ENCODE results near the gene INO80B.
A peak's percentile ranks its signal among the peaks of the same experiment; 100 is the strongest.
"Not testable (repeated sequence)": the region's sequence is repeated elsewhere in the genome, so short reads cannot be mapped to it uniquely, and the experiment has no call there.

The INO80B gene

GRCh38 chr2:74447230-74447999, 7.5 kb upstream of the INO80B start:
- H3K4me3 ChIP-seq (ENCODE audit: low read length) = no peak overlapping the region
- H3K4me1 ChIP-seq (ENCODE audit: insufficient read depth, low read length) = no peaks in the 10 kb centered on the region
- H3K36me3 ChIP-seq (ENCODE audit: insufficient read depth, low read length) = no peaks in the 10 kb centered on the region
- H3K27me3 ChIP-seq (ENCODE audit: insufficient read depth, low read length) = peaks cover 8% of the 10 kb centered on the region
- no peak overlapping the region for H2AFZ ChIP-seq (ENCODE audit: low read depth, low read length)
- H3K9me3 ChIP-seq (ENCODE audit: low read length) = no peaks in the 10 kb centered on the region

DNA sequence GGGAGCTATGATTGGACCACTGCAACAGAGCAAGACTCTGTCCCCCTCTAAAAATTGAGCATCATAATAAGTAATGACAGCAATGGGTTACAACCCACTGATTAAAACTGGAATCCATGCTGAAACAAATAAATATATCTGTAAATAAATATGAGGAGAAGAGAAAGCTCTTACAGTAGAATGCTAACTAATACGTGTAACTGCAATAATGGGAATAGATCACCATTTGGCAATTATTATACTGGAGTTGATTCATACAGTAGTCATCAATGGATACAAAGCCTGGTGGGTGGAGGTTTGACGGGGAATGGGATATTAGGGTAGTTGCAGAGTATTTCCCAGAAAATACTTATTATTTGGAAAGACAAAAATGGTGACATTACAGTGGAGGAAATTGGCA, 6.1 kb upstream of the INO80B start:
- no peaks in the 10 kb centered on the region for H3K9me3 ChIP-seq (ENCODE audit: low read length)
- no peak overlapping the region for H2AFZ ChIP-seq (ENCODE audit: low read depth, low read length)
- no peaks in the 10 kb centered on the region for H3K36me3 ChIP-seq (ENCODE audit: insufficient read depth, low read length)
- H3K4me3 ChIP-seq (ENCODE audit: low read length) = no peak overlapping the region
- H3K27me3 ChIP-seq (ENCODE audit: insufficient read depth, low read length) = peaks cover 8% of the 10 kb centered on the region
- H3K4me1 ChIP-seq (ENCODE audit: insufficient read depth, low read length) = no peaks in the 10 kb centered on the region

DNA sequence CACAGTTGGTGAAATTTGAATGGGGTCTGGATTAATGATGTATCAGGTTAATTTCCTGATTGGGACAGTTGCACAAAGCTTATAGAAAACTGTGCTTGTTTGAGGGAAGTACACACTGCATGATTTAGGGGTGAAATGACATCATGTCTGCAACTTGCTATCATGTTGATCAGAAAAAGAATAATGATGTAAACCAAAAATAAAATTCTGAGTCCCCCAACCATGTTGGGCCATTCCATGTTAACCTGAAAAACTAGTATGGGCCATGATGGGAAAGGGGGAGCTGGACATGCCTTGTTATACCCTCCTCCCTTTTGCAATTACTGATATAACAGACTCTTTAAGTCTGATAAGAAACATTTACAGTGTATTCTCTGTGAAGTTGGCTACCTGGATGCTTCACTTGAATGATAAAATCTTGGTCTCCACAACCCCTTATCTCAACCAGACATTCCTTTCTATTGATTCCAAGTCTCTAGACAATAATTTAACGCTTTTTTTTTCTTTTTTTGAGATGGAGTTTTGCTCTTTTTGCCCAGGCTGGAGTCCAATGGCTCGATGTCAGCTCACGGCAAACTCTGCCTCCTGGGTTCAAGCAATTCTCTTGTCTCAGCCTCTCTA, 4.2 kb upstream of the INO80B start:
- H3K4me3 ChIP-seq (ENCODE audit: low read length) = no peak overlapping the region
- H3K27me3 ChIP-seq (ENCODE audit: insufficient read depth, low read length) = peaks cover 8% of the 10 kb centered on the region
- H3K36me3 ChIP-seq (ENCODE audit: insufficient read depth, low read length) = no peaks in the 10 kb centered on the region

GRCh38 chr2:74457129-74457548, 2.3 kb downstream of the INO80B start:
- peaks cover 20% of the 10 kb centered on the region for H3K36me3 ChIP-seq (ENCODE audit: insufficient read depth, low read length)
- H3K27me3 ChIP-seq (ENCODE audit: insufficient read depth, low read length) = no peaks in the 10 kb centered on the region
- peak overlapping the region; percentile 84 for H3K4me3 ChIP-seq (ENCODE audit: low read length)
- H2AFZ ChIP-seq (ENCODE audit: low read depth, low read length) = peak overlapping the region; percentile 70
- no peaks in the 10 kb centered on the region for H3K9me3 ChIP-seq (ENCODE audit: low read length)
- H3K4me1 ChIP-seq (ENCODE audit: insufficient read depth, low read length) = peaks cover 33% of the 10 kb centered on the region

More for the DNA sequence above, 4.2 kb upstream of the INO80B start:
- H3K4me1 ChIP-seq (ENCODE audit: insufficient read depth, low read length) = peaks cover 5% of the 10 kb centered on the region
- H3K9me3 ChIP-seq (ENCODE audit: low read length) = no peaks in the 10 kb centered on the region
- no peak overlapping the region for H2AFZ ChIP-seq (ENCODE audit: low read depth, low read length)

DNA sequence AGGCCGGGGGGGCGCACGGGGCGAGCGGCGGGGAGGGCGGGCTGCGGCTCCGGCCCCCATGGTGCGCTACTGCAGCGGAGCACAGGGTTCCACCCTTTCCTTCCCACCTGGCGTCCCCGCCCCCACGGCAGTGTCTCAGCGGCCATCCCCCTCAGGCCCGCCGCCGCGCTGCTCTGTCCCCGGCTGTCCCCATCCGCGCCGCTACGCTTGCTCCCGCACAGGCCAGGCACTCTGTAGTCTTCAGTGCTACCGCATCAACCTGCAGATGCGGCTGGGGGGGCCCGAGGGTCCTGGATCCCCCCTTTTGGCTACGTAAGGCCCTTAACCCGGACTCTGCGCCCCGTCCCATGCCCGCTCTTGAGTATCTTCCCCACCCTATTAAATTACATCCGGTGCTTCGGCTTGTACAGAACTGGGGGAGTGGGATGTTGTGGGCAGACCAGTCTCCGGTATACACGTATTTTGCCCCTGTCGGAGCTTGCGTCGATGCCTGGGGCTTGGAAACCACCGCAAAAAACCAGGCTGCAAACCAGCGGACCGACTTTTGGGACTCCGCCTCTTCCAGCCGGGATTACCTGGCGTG, 2.8 kb downstream of the INO80B start:
- Histone ChIP-seq H3K4me1 (ENCODE audit: insufficient read depth, low read length) (peaks cover 33% of the 10 kb centered on the region), H3K27me3 (ENCODE audit: insufficient read depth, low read length) (no peaks in the 10 kb centered on the region), H3K9me3 (ENCODE audit: low read length) (no peaks in the 10 kb centered on the region), H3K4me3 (ENCODE audit: low read length) (peak overlapping the region; percentile 84), H2AFZ (ENCODE audit: low read depth, low read length) (peak overlapping the region; percentile 70), H3K36me3 (ENCODE audit: insufficient read depth, low read length) (peaks cover 25% of the 10 kb centered on the region)

DNA sequence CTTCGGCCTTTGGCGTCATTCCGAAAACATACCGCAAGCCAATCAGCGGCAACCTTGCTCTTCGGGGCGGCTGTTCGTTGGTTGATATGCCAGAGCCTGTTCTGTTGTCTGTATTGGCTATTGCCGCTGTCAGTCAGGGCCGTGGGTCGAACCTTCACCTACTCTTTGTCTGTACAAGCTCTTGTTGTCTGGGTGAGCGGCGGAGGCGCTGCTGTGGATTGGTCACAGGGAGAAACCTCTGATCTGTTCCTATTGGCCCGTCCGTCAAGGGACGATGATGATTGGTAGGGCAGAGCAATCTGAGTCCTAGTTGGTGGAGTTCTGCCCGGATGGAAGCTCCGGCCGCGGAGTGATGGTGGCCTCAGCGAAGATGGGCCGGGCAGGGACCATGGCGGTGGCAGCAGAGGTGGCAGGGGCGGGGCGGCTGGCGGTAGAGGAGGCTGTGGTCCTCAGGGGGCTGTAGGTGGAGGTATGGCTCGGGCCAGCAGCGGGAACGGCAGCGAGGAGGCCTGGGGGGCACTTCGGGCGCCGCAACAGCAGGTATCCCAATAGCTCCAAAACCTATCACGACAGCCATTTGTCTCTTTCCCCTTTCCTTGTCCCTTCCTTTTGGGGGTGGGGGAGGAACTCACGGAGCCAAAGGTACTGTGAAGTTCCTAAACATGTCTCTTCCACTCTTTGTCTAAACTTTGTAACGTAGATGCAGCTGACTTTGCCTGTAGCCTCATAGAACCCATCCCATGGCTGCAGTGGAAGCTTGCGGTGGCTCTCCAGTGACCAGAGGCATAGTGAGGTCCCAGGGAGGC, 3.4 kb downstream of the INO80B start, which contains the start of gene WBP1:
TSS of gene WBP1 (plus strand) at position 307 of the 806 bp plus-strand sequence. CDS start at position 472, 165 bp downstream.
- Histone ChIP-seq H3K36me3 (ENCODE audit: insufficient read depth, low read length) (peaks cover 29% of the 10 kb centered on the region), H3K4me3 (ENCODE audit: low read length) (peak within 1 kb of the TSS; percentile 84), H2AFZ (ENCODE audit: low read depth, low read length) (peak within 1 kb of the TSS; percentile 70), H3K9me3 (ENCODE audit: low read length) (no peaks in the 10 kb centered on the region), H3K27me3 (ENCODE audit: insufficient read depth, low read length) (no peaks in the 10 kb centered on the region), H3K4me1 (ENCODE audit: insufficient read depth, low read length) (peaks cover 33% of the 10 kb centered on the region)

- peak overlapping the region; percentile 84 for H3K4me3 ChIP-seq (ENCODE audit: low read length)
- H2AFZ ChIP-seq (ENCODE audit: low read depth, low read length) = no peak overlapping the region
- H3K4me1 ChIP-seq (ENCODE audit: insufficient read depth, low read length) = peaks cover 34% of the 10 kb centered on the region
- H3K27me3 ChIP-seq (ENCODE audit: insufficient read depth, low read length) = no peaks in the 10 kb centered on the region
- no peaks in the 10 kb centered on the region for H3K9me3 ChIP-seq (ENCODE audit: low read length)
- peaks cover 29% of the 10 kb centered on the region for H3K36me3 ChIP-seq (ENCODE audit: insufficient read depth, low read length)
Measured at GRCh38 chr2:74458938-74459363, 4.1 kb downstream of the INO80B start.

- H3K36me3 ChIP-seq (ENCODE audit: insufficient read depth, low read length) = peaks cover 29% of the 10 kb centered on the region
- H3K4me3 ChIP-seq (ENCODE audit: low read length) = peak overlapping the region; percentile 84
- H3K4me1 ChIP-seq (ENCODE audit: insufficient read depth, low read length) = peaks cover 40% of the 10 kb centered on the region
- not testable (repeated sequence) for H3K9me3 ChIP-seq (ENCODE audit: low read length); H3K27me3 ChIP-seq (ENCODE audit: insufficient read depth, low read length); H2AFZ ChIP-seq (ENCODE audit: low read depth, low read length)
Measured at GRCh38 chr2:74459503-74460118, 4.7 kb downstream of the INO80B start.

DNA sequence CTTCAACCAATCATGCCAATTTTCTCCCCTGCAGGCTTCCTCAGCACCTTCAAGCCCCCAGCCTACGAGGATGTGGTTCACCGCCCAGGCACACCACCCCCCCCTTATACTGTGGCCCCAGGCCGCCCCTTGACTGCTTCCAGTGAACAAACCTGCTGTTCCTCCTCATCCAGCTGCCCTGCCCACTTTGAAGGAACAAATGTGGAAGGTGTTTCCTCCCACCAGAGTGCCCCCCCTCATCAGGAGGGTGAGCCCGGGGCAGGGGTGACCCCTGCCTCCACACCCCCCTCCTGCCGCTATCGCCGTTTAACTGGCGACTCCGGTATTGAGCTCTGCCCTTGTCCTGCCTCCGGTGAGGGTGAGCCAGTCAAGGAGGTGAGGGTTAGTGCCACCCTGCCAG, 5.3 kb downstream of the INO80B start:
- not testable (repeated sequence) for H3K9me3 ChIP-seq (ENCODE audit: low read length); H3K4me3 ChIP-seq (ENCODE audit: low read length); H3K27me3 ChIP-seq (ENCODE audit: insufficient read depth, low read length); H2AFZ ChIP-seq (ENCODE audit: low read depth, low read length)
- Histone ChIP-seq H3K36me3 (ENCODE audit: insufficient read depth, low read length) (peaks cover 29% of the 10 kb centered on the region), H3K4me1 (ENCODE audit: insufficient read depth, low read length) (peaks cover 40% of the 10 kb centered on the region)

GRCh38 chr2:74461187-74462053, 6.5 kb downstream of the INO80B start:
- no peaks in the 10 kb centered on the region for H3K27me3 ChIP-seq (ENCODE audit: insufficient read depth, low read length)
- H3K4me1 ChIP-seq (ENCODE audit: insufficient read depth, low read length) = peaks cover 28% of the 10 kb centered on the region
- H3K36me3 ChIP-seq (ENCODE audit: insufficient read depth, low read length) = peaks cover 29% of the 10 kb centered on the region
- H3K9me3 ChIP-seq (ENCODE audit: low read length) = no peaks in the 10 kb centered on the region
- H3K4me3 ChIP-seq (ENCODE audit: low read length) = no peak overlapping the region
- H2AFZ ChIP-seq (ENCODE audit: low read depth, low read length) = no peak overlapping the region

GRCh38 chr2:74462054-74462785, 7.3 kb downstream of the INO80B start:
- Histone ChIP-seq H3K27me3 (ENCODE audit: insufficient read depth, low read length) (no peaks in the 10 kb centered on the region), H3K9me3 (ENCODE audit: low read length) (no peaks in the 10 kb centered on the region), H2AFZ (ENCODE audit: low read depth, low read length) (no peak overlapping the region), H3K36me3 (ENCODE audit: insufficient read depth, low read length) (peaks cover 29% of the 10 kb centered on the region), H3K4me3 (ENCODE audit: low read length) (no peak overlapping the region), H3K4me1 (ENCODE audit: insufficient read depth, low read length) (peaks cover 20% of the 10 kb centered on the region)

Data from neuron (in vitro differentiated cells).